ENCODE measurements around the gene COA8.
A peak's percentile ranks its signal among the peaks of the same experiment; 100 is the strongest.

COA8 gene

DNA sequence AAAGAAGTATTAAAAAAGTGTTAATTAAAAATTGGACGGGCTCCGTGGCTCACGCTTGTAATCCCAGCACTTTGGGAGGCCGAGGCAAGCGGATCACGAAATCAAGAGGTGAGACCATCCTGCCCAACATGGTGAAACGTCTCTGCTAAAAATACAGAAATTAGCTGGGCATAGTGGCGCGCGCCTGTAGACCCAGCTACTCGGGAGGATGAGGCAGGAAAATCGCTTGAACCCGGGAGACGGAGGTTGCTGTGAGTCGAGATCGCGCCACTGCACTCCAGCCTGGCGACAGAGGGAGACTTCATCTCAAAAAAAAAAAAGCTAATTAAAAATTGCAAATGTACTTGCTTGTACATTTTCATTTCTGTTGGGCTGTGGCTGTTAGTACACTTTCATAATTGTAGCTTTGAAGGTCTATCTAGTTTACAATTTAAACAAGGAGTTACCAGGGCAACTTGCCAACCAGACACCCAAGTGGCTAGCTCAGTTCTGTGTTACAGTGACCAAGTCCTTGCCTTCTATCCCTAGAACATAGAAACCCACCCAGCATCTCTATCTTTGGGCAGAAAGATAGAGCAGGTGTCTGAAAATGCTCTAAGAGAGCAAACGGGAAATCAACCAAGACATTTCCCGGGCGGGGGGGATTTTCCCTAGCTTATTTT, 1.2 kb downstream of the COA8 start:
- Mint-ChIP-seq H3K9me3 (no peaks in the 10 kb centered on the region), H3K4me1 (peaks cover 59% of the 10 kb centered on the region), H3K27ac (peak overlapping the region in 1 of 2 donors; percentile 96), H3K4me3 (peak overlapping the region; percentile 92 to 98), H3K27me3 (no peaks in the 10 kb centered on the region)
- ATAC-seq (no peak), DNase-seq (no peak)

DNA sequence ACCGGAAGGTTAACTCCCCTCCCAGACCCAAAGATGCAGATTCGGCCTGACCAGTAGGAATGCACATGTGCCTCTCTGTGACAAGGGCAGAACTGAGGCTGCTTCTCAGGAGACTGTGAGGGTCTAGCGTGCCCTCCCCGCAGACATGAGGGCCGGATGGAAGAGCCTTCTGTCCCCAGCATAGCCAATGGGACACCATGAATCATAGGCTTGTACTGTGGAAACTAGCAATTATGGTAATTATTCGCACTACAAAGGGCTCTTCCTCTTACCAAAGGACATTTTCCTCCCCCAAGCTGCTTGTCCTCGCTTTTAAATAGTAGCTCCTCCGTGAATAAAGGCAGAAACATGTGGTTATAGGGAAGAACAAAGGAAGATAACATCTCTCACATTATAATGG, 6.2 kb downstream of the COA8 start:
- no peaks in the 10 kb centered on the region for H3K9me3 Mint-ChIP-seq
- peaks cover 22% of the 10 kb centered on the region for H3K4me1 Mint-ChIP-seq
- H3K27me3 Mint-ChIP-seq: no peaks in the 10 kb centered on the region
- no peak for DNase-seq
- H3K4me3 Mint-ChIP-seq: no peak overlapping the region
- ATAC-seq: no peak
- H3K27ac Mint-ChIP-seq: no peak overlapping the region

DNA sequence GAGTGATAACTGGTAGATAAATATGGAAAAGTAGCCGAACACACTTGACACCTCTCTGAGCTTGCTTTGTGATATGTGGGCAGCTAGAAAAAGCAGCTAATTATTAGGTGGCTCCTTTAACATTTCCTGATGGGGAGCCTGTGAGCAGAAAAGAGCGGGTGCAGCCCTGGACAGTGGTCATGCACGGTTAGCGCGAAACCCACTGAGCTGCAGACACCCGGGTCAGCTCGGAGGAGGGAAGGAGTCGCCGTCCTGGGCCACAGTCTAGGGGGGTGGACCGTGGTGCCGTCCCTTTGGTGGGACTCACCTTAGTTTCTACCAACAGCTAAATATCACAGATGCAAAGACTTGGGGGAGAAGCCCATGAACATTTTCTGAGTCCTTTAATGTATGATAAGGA, 6.6 kb downstream of the COA8 start:
- H3K9me3 Mint-ChIP-seq: no peaks in the 10 kb centered on the region
- no peak for ATAC-seq
- peaks cover 20% of the 10 kb centered on the region for H3K4me1 Mint-ChIP-seq
- no peak overlapping the region for H3K4me3 Mint-ChIP-seq
- no peak overlapping the region for H3K27ac Mint-ChIP-seq
- H3K27me3 Mint-ChIP-seq: no peaks in the 10 kb centered on the region
- no peak for DNase-seq

DNA sequence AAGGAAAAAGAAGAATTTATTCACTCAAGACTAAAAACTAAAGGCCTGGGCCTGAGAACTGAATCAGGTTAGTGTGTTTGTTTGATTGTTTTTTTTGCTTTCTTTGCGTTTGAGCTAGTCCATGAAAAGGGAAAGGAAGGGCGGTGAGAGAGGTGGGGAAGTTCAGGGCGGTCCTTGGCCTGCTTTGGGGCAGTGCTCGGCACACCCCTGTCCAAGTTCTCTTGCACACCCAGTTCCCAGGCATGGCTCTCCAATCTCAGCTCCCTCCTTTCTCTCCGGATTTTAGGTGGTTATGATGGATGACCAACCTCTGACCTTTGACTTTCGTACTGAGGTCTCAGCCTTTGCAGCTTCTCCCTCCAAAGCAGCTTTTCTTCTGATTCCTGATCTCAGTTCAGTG, 11.3 kb downstream of the COA8 start:
- peak overlapping the region in 1 of 2 donors; percentile 70 for H3K27ac Mint-ChIP-seq
- no peaks in the 10 kb centered on the region for H3K4me1 Mint-ChIP-seq
- DNase-seq (no peak), ATAC-seq (no peak)
- H3K4me3 Mint-ChIP-seq: no peak overlapping the region
- no peaks in the 10 kb centered on the region for H3K9me3 Mint-ChIP-seq
- H3K27me3 Mint-ChIP-seq: no peaks in the 10 kb centered on the region

DNA sequence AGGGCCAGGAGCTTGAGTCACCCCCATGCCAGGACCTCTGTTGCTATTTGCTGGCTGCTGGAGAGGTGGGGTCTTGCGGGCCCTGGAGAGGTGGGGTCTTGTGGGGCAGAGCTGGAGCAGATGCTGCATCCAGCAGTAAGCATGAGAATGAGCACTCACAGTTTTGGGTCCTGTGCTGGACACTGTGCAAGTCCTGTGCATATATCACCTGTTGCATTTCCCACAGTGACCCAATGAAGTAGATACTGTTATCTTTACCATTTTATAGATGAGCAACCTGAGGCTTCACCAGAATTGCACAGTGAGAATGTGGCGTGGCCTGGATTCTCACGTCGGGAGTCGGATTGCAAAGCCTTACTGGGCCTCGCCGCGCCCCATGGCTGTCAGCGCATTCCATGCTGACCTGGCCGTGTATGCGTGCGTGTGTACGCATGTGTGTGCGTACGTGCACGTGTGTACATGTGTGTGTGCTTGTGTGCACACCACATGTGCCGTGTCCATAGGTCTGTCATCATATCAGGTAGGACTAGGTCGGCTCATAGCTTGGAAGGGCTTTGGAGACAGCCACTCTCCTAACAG, 12.0 kb downstream of the COA8 start:
- no peak for ATAC-seq
- Mint-ChIP-seq H3K4me1 (no peaks in the 10 kb centered on the region), H3K27ac (no peak overlapping the region), H3K4me3 (no peak overlapping the region), H3K9me3 (no peaks in the 10 kb centered on the region), H3K27me3 (no peaks in the 10 kb centered on the region)
- no peak for DNase-seq

DNA sequence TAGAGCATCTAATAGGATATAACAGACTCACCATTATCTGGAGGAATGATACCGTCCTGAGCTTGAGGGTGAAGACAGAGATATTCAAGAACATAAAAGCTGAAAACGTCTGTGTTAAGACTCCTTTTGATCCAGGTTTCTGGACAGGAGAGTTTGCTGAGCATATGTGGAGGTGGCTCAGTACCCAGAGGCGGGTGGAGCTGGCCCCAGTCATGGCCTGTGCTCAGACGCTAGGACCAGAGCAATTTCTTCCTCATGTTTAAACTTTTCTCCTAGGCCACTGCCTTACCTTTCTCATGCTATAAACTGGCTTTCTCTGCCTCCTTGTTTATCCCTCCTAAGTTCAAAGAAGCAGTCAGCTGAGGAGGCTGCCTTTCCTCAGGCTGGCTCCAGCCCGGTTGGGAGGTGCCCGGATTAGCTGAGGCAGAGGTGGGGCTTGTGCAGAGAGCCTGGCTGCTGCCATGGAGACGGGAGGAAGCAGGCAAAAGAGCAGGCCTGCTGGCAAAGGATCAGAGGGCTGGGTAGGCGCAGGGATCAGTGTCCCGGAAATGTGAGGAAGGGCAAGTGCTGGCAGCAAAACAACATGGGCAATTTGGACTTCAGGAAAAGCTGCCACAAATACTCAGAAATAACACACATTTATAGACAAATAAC, 13.7 kb downstream of the COA8 start:
- DNase-seq (no peak), ATAC-seq (no peak)
- Mint-ChIP-seq H3K27me3 (no peaks in the 10 kb centered on the region), H3K27ac (no peak overlapping the region), H3K4me1 (no peaks in the 10 kb centered on the region), H3K4me3 (no peak overlapping the region), H3K9me3 (no peaks in the 10 kb centered on the region)

DNA sequence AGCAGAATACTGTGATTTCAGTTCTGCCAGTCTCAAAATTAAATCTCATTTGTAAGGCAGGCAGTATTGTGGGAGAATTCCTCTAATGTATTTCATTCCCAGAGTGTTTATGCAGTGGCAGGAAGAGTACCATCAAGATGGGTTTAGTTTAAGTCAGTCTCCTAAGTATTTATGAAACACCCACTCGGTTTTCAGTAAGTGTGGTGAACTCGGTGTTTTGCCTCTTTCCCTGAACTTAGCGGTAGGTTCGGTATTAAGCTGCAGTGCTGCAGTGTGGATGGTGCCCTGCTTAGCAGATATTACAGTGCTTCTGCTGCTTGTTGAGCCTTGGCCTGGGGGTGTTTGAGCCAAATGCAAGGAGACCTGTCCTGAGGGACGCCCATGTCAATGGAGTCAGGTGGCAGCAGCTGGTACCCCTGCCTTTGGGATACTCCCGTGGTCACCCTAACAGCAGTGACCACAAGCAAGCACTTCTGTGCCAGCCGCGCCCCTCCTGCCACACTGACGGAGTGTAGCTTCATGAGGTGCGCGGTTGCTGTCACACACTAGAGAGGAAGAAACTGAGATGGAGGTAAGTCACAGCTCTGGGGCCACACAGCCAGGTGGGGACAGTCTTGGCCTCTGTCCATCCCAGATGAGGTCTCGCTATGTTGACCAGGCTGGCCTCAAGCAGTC, 15.8 kb downstream of the COA8 start:
- Mint-ChIP-seq H3K4me3 (no peak overlapping the region), H3K9me3 (no peaks in the 10 kb centered on the region), H3K4me1 (no peaks in the 10 kb centered on the region), H3K27ac (no peak overlapping the region), H3K27me3 (no peaks in the 10 kb centered on the region)
- ATAC-seq (no peak), DNase-seq (no peak)

DNA sequence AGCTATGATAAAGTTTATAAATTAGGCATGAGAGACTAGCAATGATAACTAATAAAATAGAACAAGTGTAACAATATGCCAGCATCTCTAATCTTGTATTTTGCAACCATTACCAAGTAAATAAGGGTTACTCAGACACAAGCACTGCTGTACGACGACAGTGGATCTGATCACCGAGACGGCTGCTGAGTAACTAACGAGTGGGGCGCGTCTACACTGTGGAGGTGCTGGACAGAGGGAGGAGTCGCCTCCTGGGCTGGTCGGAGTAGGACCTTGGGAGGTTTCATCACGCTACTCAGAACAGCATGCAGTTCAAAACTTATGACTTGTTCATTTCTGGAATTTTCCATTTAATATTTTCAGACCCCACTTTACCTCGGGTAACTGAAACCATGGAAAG, 18.4 kb downstream of the COA8 start:
- Mint-ChIP-seq H3K4me1 (no peaks in the 10 kb centered on the region), H3K4me3 (no peak overlapping the region), H3K9me3 (no peaks in the 10 kb centered on the region), H3K27ac (no peak overlapping the region), H3K27me3 (no peaks in the 10 kb centered on the region)
- ATAC-seq (no peak), DNase-seq (no peak)

DNA sequence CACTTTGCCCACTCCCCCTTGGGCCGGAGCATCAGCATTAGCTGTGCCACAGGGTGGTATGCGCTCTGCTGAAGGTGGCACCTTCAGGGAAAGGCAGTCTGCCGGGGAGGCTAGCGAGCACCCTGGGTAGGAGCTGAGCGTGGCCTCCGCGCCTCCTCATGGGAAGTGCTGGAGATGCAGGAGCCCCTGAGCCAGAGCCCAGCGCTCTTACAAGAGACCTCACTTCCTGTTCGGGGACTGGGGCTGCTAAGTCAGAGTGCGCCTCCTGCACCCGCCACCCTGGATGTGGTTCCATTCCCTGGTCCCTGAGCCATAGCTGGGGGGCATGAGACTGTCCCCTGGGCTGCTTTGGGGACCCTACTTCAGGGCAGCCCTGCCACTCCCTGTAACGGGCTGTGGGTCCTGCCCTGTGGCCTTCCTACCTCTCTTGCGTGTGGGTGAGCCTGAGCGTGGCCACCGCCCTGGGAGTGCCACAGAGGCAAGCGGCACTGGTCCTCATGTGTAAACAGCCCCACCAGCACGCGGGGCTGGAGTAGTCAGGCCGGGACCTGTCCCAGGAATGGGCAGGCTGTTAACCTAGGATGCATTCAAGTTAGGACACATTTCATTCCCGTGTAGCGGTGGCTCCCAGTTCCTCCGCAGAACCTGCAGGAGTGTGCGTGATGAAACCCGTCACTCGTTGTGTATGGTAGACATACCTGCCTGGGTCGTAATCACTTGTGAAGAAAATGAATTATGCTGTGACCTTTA, 19.4 kb downstream of the COA8 start:
- Mint-ChIP-seq H3K27ac (no peak overlapping the region), H3K27me3 (no peaks in the 10 kb centered on the region), H3K9me3 (no peaks in the 10 kb centered on the region), H3K4me3 (no peak overlapping the region), H3K4me1 (no peaks in the 10 kb centered on the region)
- DNase-seq: no peak
- no peak for ATAC-seq

DNA sequence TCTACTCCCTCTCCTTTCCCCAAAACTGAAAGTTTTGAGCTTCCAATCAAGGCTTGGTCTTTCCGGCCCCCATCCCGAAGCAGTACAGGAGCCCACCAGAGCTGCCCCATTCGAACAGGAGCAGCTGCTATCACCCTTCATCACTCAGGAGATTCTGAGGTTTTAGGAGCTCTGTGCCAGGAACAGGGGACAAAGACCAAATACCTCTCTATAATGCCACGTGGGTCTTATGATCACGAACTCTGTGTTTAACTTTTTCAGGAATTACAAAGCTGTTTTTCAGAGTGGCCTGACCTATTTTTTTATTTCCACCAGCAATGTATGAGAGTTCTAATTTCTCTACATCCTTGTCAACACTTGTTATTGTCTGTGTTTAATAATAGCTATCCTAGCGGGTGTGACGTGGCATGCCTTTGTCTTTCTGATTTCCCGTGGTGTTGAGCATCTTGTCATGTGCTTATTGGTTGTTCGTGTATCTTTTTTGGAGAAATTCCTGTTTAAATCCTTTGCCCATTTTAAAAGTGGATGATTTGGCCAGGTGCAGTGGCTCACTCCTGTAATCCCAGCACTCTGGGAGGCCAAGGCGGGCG, 21.7 kb downstream of the COA8 start:
- H3K27me3 Mint-ChIP-seq: no peaks in the 10 kb centered on the region
- H3K4me3 Mint-ChIP-seq: no peak overlapping the region
- H3K9me3 Mint-ChIP-seq: no peaks in the 10 kb centered on the region
- no peak overlapping the region for H3K27ac Mint-ChIP-seq
- ATAC-seq (no peak), DNase-seq (no peak)
- H3K4me1 Mint-ChIP-seq: no peaks in the 10 kb centered on the region

DNA sequence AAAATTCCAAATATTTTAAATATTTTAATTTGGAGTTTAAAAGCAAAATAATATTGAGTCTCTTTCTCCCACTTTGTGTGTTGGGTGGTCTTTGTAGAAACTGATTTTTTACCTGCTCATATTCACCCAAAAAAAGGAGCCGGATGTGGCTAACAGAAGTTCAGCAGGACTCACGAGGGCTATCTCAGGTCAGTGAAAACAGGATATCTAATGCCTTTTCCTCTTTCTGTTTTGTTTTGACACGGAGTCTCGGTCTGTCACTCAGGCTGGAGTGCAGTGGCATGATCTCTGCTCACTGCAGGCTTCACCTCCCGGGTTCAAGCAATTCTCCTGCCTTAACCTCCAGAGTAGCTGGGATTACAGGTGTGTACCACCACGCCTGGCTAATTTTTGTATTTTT, 30.8 kb downstream of the COA8 start:
- Mint-ChIP-seq H3K27me3 (no peaks in the 10 kb centered on the region), H3K9me3 (no peaks in the 10 kb centered on the region), H3K4me1 (no peaks in the 10 kb centered on the region), H3K27ac (no peak overlapping the region), H3K4me3 (no peak overlapping the region)
- DNase-seq (no peak), ATAC-seq (peak; percentile 69)

DNA sequence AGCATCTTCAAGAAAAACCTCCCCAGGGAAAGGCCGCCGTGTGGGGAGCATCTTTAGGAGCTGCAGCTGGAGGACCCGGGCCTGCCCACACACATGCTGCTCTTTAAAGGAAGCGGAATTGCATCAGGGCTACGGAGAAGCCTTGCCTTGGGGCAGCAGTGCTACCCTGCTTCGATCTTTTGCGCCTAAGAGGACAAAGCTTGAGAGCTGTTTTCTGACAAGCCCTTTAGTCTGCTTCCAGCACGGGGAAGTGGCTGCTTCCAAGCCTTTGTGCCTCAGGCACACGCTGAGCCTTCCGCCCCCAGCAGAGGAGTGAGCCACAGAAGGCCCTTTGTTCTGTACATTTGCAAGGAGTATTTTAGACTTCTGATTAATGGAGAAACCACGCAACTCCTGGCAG, 31.5 kb downstream of the COA8 start:
- H3K27me3 Mint-ChIP-seq: no peaks in the 10 kb centered on the region
- no peaks in the 10 kb centered on the region for H3K4me1 Mint-ChIP-seq
- H3K9me3 Mint-ChIP-seq: no peaks in the 10 kb centered on the region
- H3K27ac Mint-ChIP-seq: no peak overlapping the region
- no peak overlapping the region for H3K4me3 Mint-ChIP-seq
- DNase-seq: no peak
- no peak for ATAC-seq

DNA sequence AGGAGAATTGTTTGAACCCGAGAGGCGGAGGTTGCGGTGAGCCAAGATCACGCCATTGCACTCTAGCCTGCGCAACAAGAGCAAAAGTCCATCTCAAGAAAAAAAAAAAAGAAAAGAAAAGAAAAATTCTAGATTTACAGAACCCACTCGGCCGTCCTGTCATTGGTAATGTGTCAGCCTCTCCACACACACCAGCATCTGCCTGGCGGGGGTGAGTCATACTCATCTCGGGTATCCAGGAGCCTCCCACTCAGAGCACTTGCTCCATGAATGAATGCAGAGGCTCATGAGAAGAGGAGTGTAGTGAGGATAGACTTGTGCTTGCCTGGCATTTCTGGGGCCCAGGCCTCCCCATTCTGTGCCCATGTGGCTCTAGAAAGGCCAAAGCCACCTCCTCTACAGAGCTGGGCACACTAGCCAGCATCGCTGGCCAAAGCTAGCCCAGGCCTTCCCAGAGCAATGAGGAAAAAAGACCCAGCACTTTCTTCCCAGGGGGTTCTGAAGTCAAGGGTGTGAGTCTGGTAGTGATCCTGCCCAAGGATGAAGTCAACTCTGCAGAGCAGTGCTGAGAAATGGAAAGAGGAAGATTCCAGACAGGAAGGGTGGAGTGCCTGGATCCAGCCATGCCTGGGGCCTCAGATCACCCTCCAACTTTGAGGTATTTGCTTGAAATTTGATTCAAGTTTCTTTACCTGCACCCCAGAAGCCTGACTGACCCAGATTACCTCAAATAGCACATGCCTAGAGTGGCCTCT, 35.0 kb downstream of the COA8 start:
- H3K4me1 Mint-ChIP-seq: no peaks in the 10 kb centered on the region
- H3K9me3 Mint-ChIP-seq: no peaks in the 10 kb centered on the region
- ATAC-seq (no peak), DNase-seq (no peak)
- H3K4me3 Mint-ChIP-seq: no peak overlapping the region
- H3K27me3 Mint-ChIP-seq: no peaks in the 10 kb centered on the region
- H3K27ac Mint-ChIP-seq: no peak overlapping the region

DNA sequence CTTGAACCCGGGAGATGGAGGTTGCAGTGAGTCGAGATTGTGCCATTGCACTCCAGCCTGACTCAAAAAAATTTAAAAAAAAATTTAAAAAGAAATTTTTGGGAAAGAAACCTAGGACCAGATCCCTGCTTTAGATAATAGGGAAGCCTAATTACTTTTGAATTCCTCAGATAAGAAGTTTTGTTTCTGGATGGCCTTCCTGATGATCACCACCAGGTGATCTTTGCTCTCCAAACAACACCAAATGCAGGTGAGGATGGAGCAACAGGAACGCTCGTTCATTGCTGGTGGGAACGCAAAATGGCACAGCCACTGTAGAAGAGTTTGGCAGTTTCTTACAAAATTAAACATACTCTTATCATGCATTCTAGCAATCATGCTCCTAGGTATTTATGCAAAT, 37.7 kb downstream of the COA8 start:
- no peak for ATAC-seq
- Mint-ChIP-seq H3K4me1 (no peaks in the 10 kb centered on the region), H3K4me3 (no peak overlapping the region), H3K9me3 (no peaks in the 10 kb centered on the region), H3K27me3 (no peaks in the 10 kb centered on the region), H3K27ac (no peak overlapping the region)
- DNase-seq: no peak

DNA sequence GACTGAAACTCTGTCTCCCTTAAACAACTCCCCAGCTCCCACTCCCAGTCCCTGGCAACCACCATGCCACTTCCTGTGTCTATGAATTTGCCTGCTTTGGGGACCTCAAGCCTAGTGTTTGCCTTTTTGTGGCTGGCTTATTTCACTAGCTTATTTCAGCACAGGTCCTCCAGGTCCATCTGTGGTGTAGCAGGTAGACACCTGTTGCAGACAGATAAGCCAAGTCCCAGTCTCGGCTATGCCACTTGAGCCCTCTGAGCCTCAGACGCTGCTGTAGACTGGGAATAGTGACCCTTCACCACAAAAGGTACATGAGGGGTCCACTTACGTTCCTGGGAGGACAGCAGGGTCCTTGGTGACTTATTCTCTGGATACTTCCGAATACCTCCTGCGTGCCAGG, 41.9 kb downstream of the COA8 start:
- Mint-ChIP-seq H3K4me1 (peaks cover 21% of the 10 kb centered on the region), H3K27me3 (peaks cover 34% of the 10 kb centered on the region), H3K4me3 (no peak overlapping the region), H3K27ac (no peak overlapping the region), H3K9me3 (no peaks in the 10 kb centered on the region)
- ATAC-seq: no peak
- no peak for DNase-seq
